Endothelial cell (in vitro differentiated cells): Measurements from ENCODE around the gene AKAP13. TPM values are rescaled to one million over a fixed set of nuclear protein-coding genes. Genes with fewer than 3 reads are reported as not detected.
A peak's percentile ranks its signal among the peaks of the same experiment; 100 is the strongest.

Experiments used
- DNase-seq: peaks from one replicate; pipeline ENCODE4 v3.0.0; 2021; ENCODE audit warnings: low spot score
- H3K27ac Mint-ChIP-seq: one replicate; pipeline ENCODE4 v1.8.0; 2021; ENCODE audit warnings: mixed read lengths, inconsistent platforms; ENCODE audit not compliant: unreplicated experiment
- H3K27me3 Mint-ChIP-seq: one replicate; pipeline ENCODE4 v1.8.0; 2021; ENCODE audit warnings: mild to moderate bottlenecking, moderate library complexity, mixed read lengths, inconsistent platforms; ENCODE audit not compliant: unreplicated experiment
- H3K36me3 Mint-ChIP-seq: one replicate; pipeline ENCODE4 v1.8.0; 2021; ENCODE audit warnings: mild to moderate bottlenecking, low read depth, mixed read lengths, inconsistent platforms; ENCODE audit not compliant: unreplicated experiment
- H3K4me1 Mint-ChIP-seq: one replicate; pipeline ENCODE4 v1.8.0; 2021; ENCODE audit warnings: mild to moderate bottlenecking, mixed read lengths, inconsistent platforms; ENCODE audit not compliant: unreplicated experiment
- H3K4me3 Mint-ChIP-seq: one replicate; pipeline ENCODE4 v1.8.0; 2021; ENCODE audit warnings: mild to moderate bottlenecking, mixed read lengths, inconsistent platforms; ENCODE audit not compliant: unreplicated experiment
- H3K9me3 Mint-ChIP-seq: one replicate; pipeline ENCODE4 v1.8.0; 2021; ENCODE audit warnings: mixed read lengths, inconsistent platforms; ENCODE audit not compliant: unreplicated experiment
- total RNA-seq: library from RNA; stranded (reverse); fragmentation: NEBNext Ultra II Directional; extraction: Animal tissue kit (Norgen Biotek cat#: 25700); gene quantifications from one replicate; pipeline ENCODE4 v1.2.1, GENCODE V29; 2021; ENCODE audit not compliant: unreplicated experiment
- TF ChIP-seq, protein P1 (sequence below): fragments of 200-600 bp; sonication (generic); IDR thresholded peaks from one replicate; pipeline ENCODE4 v1.5.0; 2021; ENCODE audit warnings: antibody characterized with exemption; ENCODE audit not compliant: unreplicated experiment

Gene AKAP13
- total RNA-seq, 1 donor from 2014 or later: 249 TPM

GRCh38 chr15:85536341-85536740 is 155.9 kb downstream of the AKAP13 start:
- TF ChIP-seq, protein P1, sequence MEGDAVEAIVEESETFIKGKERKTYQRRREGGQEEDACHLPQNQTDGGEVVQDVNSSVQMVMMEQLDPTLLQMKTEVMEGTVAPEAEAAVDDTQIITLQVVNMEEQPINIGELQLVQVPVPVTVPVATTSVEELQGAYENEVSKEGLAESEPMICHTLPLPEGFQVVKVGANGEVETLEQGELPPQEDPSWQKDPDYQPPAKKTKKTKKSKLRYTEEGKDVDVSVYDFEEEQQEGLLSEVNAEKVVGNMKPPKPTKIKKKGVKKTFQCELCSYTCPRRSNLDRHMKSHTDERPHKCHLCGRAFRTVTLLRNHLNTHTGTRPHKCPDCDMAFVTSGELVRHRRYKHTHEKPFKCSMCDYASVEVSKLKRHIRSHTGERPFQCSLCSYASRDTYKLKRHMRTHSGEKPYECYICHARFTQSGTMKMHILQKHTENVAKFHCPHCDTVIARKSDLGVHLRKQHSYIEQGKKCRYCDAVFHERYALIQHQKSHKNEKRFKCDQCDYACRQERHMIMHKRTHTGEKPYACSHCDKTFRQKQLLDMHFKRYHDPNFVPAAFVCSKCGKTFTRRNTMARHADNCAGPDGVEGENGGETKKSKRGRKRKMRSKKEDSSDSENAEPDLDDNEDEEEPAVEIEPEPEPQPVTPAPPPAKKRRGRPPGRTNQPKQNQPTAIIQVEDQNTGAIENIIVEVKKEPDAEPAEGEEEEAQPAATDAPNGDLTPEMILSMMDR: no peak
- H3K4me1 Mint-ChIP-seq: peaks cover 22% of the 10 kb centered on the region

GRCh38 chr15:85539491-85539890 is 159.1 kb downstream of the AKAP13 start:
- H3K27ac Mint-ChIP-seq: peak overlapping the region; percentile 54
- peaks cover 37% of the 10 kb centered on the region for H3K4me1 Mint-ChIP-seq
- H3K36me3 Mint-ChIP-seq: peaks cover 4% of the 10 kb centered on the region
- TF ChIP-seq, protein P1: no peak
- no peaks in the 10 kb centered on the region for H3K9me3 Mint-ChIP-seq
- peaks cover 2% of the 10 kb centered on the region for H3K27me3 Mint-ChIP-seq
- no peak for DNase-seq
- H3K4me3 Mint-ChIP-seq: no peak overlapping the region

More at GRCh38 chr15:85536341-85536740, 155.9 kb downstream of the AKAP13 start:
- Mint-ChIP-seq H3K9me3 (no peaks in the 10 kb centered on the region), H3K27me3 (peaks cover 4% of the 10 kb centered on the region), H3K27ac (no peak overlapping the region), H3K4me3 (peak overlapping the region; percentile 28), H3K36me3 (peaks cover 9% of the 10 kb centered on the region)
- DNase-seq: no peak

DNA sequence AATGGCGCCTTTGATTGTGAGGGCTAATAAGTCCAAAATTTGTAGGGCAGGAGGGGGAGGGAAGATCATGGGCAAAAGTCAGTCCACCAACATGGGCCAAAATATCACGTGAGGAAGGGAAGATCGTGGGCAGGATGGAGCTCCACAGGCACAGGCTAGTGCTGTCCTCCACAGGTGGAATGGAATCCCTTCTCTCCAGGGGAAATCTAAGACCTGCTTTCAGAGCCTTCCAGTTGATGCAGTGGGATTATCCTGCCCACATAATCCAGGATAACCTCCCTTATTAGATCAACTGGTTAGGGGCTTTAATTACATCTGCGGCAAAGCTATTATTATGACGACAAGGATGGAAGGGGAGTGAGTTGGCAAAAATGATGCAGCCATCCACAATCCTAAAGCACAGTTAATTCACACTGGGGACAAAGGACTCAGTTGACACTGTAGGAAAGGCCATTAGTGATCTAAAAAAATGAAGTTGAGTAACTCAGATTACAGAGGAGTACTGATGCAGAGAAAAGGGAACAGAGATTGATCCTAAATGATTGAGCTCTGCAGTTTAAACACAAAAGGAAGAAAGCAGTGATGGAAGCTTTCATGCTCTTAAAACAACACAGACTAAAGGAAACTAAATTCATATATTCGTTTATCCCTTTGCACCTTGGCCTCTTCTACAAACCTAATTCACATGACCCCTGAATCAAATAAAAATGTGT is 159.8 kb downstream of the AKAP13 start:
- TF ChIP-seq, protein P1: no peak
- Mint-ChIP-seq H3K36me3 (peaks cover 4% of the 10 kb centered on the region), H3K27ac (peak overlapping the region; percentile 54), H3K4me3 (no peak overlapping the region), H3K27me3 (peaks cover 2% of the 10 kb centered on the region), H3K9me3 (no peaks in the 10 kb centered on the region), H3K4me1 (peaks cover 41% of the 10 kb centered on the region)
- no peak for DNase-seq

DNA sequence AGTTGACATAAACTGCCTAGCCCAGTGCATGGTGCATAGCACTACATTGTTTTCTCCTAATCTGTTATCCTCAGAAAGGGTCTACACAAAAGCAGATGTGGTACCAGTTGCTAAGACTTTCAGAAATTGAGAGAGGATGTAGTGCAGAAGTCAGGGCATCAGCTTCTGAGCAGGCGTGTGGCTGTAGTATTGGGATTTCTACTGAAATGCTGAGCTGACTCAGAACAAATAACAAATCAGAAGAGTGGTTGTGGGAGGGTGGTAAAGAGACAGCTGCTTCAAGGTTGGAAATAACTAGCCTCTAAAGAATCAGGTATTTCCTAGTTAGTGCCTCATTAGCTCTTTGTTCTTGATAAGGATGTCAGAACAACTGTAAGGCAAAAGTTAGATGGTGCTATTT is 161.3 kb downstream of the AKAP13 start:
- H3K9me3 Mint-ChIP-seq: no peaks in the 10 kb centered on the region
- H3K27me3 Mint-ChIP-seq: peaks cover 2% of the 10 kb centered on the region
- H3K36me3 Mint-ChIP-seq: no peaks in the 10 kb centered on the region
- H3K4me3 Mint-ChIP-seq: no peak overlapping the region
- peaks cover 46% of the 10 kb centered on the region for H3K4me1 Mint-ChIP-seq
- DNase-seq: no peak
- TF ChIP-seq, protein P1: no peak
- H3K27ac Mint-ChIP-seq: no peak overlapping the region

GRCh38 chr15:85542488-85542887 is 162.1 kb downstream of the AKAP13 start:
- Mint-ChIP-seq H3K36me3 (no peaks in the 10 kb centered on the region), H3K4me1 (peaks cover 46% of the 10 kb centered on the region), H3K27ac (no peak overlapping the region), H3K4me3 (no peak overlapping the region), H3K27me3 (peaks cover 2% of the 10 kb centered on the region), H3K9me3 (no peaks in the 10 kb centered on the region)
- DNase-seq: no peak
- TF ChIP-seq, protein P1: no peak
